ENCODE data around the gene AVPI1. TPM values are rescaled to one million over a fixed set of nuclear protein-coding genes. Genes with fewer than 3 reads are reported as not detected.

Gene AVPI1
- total RNA-seq, 1 donor from 2014 or later = 2.4 TPM

DNA sequence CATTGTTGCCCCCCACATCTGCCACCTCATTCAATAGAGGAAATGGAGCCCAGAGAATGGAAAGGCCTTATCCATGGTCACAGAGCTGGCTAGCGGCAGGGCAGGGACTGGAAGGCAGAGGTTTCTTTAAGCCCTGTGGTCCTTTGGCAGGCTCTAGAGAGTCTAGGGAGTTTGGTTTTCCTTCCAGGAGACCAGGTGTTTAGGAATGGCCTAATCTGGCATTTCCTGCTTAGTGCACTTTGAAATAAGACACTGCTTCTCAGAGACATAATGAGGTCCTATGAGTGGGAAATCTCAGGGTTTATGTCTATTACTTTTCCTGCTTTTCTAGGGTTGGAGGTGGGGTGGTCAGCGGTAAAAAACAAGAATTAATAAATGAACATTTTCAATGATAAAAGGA, 32.6 kb upstream of the AVPI1 start:
- H3K27ac Mint-ChIP-seq = no peak overlapping the region
- H3K36me3 Mint-ChIP-seq (ENCODE audit: low read depth) = no peaks in the 10 kb centered on the region
- intact Hi-C loops (cut with micrococcal nuclease) = no loop called here
- H3K4me3 Mint-ChIP-seq (ENCODE audit: low read depth) = no peak overlapping the region
- H3K4me1 Mint-ChIP-seq (ENCODE audit: low read depth) = peaks cover 5% of the 10 kb centered on the region
- no peaks in the 10 kb centered on the region for H3K9me3 Mint-ChIP-seq
- DNase-seq (ENCODE audit: low spot score) = no peak
- peaks cover 2% of the 10 kb centered on the region for H3K27me3 Mint-ChIP-seq (ENCODE audit: low read depth)

DNA sequence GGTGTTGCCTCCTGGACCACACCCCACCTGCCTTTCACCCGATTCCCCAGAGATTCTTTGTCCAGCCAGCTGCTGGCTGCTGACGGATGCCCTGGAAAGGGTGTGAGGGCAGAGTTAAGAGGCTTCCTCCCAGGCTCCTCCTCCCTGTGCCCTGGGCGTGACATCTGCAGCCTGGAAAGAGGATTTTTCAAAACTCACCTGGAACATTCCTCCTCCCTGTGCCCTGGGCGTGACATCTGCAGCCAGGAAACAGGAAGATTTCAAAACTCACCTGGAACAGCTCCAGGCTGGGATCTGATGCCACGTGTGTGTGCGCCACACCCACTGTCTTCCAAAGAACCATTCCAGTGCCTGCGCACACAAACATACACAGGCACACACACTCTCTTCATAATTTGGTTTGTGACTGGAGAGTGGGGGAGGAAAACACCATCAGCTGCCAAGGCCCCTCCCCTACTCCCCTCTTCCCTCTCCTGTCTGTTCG, 31.7 kb upstream of the AVPI1 start:
- Mint-ChIP-seq H3K27ac (no peak overlapping the region), H3K36me3 (ENCODE audit: low read depth) (no peaks in the 10 kb centered on the region), H3K4me1 (ENCODE audit: low read depth) (peaks cover 7% of the 10 kb centered on the region), H3K4me3 (ENCODE audit: low read depth) (no peak overlapping the region), H3K9me3 (no peaks in the 10 kb centered on the region), H3K27me3 (ENCODE audit: low read depth) (peaks cover 4% of the 10 kb centered on the region)
- DNase-seq (ENCODE audit: low spot score) = no peak
- intact Hi-C loops (cut with micrococcal nuclease) = no loop called here

DNA sequence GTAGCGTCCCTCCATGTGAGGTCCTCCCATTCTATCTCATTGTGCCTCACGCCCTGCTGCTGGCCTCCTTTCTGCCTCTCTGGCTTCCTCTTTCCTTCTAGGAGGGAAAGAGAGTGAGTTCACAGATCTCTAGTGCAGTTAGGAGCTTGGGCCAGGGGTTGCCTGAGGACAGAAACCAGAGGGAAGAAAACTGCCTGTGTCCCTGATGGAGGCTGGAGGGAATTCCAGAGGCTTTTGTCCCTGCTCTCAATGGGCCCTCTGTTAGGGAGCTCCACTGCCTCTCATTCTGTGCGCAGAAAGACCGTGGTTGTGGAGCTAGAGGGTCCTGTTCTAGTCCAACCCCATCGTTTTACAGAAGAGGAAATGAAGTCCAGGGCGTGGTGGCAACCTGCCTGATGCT, 31.1 kb upstream of the AVPI1 start:
- no peak for DNase-seq (ENCODE audit: low spot score)
- Mint-ChIP-seq H3K9me3 (no peaks in the 10 kb centered on the region), H3K27ac (no peak overlapping the region), H3K27me3 (ENCODE audit: low read depth) (peaks cover 4% of the 10 kb centered on the region), H3K4me3 (ENCODE audit: low read depth) (no peak overlapping the region), H3K36me3 (ENCODE audit: low read depth) (no peaks in the 10 kb centered on the region), H3K4me1 (ENCODE audit: low read depth) (peaks cover 7% of the 10 kb centered on the region)
- intact Hi-C loops (cut with micrococcal nuclease) = no loop called here

DNA sequence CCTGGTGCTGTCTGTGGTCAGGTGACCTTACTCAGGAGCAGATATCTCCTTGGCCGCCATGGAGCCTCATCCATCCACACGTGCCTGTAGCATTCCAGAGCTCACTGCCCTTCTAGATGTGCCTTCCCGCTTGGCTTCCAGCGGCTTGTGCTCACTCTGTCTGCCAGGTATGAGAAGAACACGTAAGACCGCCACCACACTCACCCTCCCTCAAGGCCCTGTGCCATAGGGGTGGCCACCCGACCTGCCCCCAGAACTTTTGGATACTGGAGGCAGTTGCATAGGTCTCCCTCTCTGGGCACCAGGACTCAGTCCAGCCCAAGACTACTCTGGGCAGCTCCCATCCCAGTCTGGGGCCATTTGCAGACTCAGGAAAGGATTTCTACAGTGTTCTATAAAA, 30.6 kb upstream of the AVPI1 start:
- no peaks in the 10 kb centered on the region for H3K9me3 Mint-ChIP-seq
- H3K4me1 Mint-ChIP-seq (ENCODE audit: low read depth) = peaks cover 11% of the 10 kb centered on the region
- no peaks in the 10 kb centered on the region for H3K36me3 Mint-ChIP-seq (ENCODE audit: low read depth)
- intact Hi-C loops (cut with micrococcal nuclease) = no loop called here
- H3K27me3 Mint-ChIP-seq (ENCODE audit: low read depth) = peaks cover 6% of the 10 kb centered on the region
- no peak for DNase-seq (ENCODE audit: low spot score)
- H3K27ac Mint-ChIP-seq = no peak overlapping the region
- no peak overlapping the region for H3K4me3 Mint-ChIP-seq (ENCODE audit: low read depth)

DNA sequence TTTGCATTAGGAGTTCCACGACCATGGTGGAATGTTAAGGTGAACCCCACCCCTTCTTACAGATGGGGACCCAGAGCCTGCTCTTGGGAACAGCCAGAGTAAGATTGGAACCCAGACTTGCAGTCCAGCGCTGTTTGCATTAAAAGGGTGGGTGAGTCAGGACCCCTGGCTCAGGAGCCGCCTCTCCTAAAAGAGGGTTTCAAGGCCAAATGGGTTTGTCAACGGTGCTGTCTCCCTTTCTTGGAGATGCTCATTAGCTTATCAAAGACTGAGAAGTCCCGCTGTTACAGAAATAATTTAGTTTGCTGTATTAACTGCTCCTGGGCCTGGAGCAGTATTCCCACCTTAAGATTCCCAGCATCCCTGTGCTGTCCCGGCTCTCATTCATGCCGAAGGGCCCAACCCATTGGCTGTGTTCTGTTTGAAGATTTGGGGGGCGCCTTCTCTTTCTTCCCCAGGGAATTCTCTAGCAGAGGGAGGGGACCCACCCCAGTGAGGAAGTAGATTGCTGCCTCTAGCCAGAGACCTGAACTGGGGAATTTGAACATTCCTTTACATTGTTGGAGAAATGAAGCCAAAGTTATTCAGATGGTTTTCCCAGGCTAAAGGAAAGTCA, 28.3 kb upstream of the AVPI1 start:
- Mint-ChIP-seq H3K36me3 (ENCODE audit: low read depth) (no peaks in the 10 kb centered on the region), H3K27me3 (ENCODE audit: low read depth) (peaks cover 12% of the 10 kb centered on the region), H3K4me3 (ENCODE audit: low read depth) (peak overlapping the region; percentile 95), H3K27ac (no peak overlapping the region), H3K4me1 (ENCODE audit: low read depth) (peaks cover 6% of the 10 kb centered on the region), H3K9me3 (no peaks in the 10 kb centered on the region)
- intact Hi-C loops (cut with micrococcal nuclease) = no loop called here
- DNase-seq (ENCODE audit: low spot score) = no peak

DNA sequence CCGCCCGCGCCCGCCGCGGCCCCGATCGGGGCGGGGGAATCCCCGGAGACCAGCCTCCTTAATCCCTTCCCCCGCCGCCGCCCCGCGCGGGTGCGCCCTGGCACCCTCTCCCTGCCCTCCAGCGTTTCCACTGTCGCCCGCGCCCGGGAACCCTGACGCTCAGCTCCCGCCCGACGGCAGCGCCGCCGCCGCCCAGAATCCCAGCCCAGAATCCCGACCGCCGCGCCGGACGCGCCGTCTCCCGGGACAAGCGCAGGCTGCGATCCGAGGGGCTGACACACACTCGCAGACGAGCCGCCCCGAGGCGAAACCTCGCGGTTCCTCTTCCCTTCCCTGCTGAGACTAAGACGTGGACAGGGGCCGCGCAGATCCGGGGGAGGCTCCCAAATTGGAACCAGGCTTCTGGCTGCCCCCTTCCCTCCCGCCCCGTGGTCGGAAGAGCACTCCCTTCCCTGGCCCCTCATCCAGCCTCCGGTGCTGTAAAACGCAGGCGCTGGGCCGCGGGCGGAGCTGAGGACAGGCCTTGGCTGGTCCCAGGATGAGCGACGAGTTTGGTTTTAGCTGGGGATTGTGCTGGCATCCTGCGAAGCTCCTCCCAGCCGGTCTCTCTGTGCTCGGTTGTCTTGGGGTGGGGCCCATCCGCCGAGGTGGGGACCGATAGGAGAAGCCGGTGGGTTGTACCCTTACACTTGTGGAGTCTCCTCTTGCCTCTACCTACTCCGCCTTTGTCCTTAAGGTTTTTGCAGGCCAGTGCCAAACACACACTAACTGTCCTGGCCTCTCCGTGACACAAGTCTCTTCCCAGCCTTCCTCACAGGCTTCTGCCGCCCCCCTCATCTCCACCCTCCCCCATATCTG, 27.6 kb upstream of the AVPI1 start:
- H3K27me3 Mint-ChIP-seq (ENCODE audit: low read depth) = peaks cover 12% of the 10 kb centered on the region
- no peaks in the 10 kb centered on the region for H3K9me3 Mint-ChIP-seq
- H3K36me3 Mint-ChIP-seq (ENCODE audit: low read depth) = no peaks in the 10 kb centered on the region
- H3K27ac Mint-ChIP-seq = peak overlapping the region; percentile 94
- peak overlapping the region; percentile 95 for H3K4me3 Mint-ChIP-seq (ENCODE audit: low read depth)
- no peak for DNase-seq (ENCODE audit: low spot score)
- intact Hi-C loops (cut with micrococcal nuclease) = no loop called here
- H3K4me1 Mint-ChIP-seq (ENCODE audit: low read depth) = peaks cover 6% of the 10 kb centered on the region

DNA sequence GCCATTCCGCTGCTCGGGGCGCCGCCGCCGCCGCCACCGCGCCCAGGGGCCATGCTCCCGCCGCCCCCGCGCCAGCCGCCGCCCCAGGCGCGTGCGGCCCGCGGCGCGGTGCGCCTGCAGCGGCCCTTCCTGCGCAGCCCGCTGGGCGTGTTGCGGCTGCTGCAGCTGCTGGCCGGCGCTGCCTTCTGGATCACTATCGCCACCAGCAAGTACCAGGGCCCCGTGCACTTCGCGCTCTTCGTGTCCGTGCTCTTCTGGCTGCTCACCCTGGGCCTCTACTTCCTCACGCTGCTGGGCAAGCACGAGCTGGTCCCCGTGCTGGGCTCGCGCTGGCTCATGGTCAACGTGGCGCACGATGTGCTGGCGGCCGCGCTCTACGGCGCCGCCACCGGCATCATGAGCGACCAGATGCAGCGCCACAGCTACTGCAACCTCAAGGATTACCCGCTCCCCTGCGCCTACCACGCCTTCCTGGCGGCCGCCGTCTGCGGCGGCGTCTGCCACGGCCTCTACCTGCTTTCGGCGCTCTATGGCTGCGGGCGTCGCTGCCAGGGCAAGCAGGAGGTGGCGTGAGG, 26.9 kb upstream of the AVPI1 start:
- Mint-ChIP-seq H3K9me3 (no peaks in the 10 kb centered on the region), H3K4me1 (ENCODE audit: low read depth) (peaks cover 8% of the 10 kb centered on the region), H3K4me3 (ENCODE audit: low read depth) (peak overlapping the region; percentile 95), H3K36me3 (ENCODE audit: low read depth) (no peaks in the 10 kb centered on the region), H3K27me3 (ENCODE audit: low read depth) (peaks cover 16% of the 10 kb centered on the region), H3K27ac (peak overlapping the region; percentile 94)
- DNase-seq (ENCODE audit: low spot score) = peak; percentile 51
- intact Hi-C loops (cut with micrococcal nuclease) = no loop called here

DNA sequence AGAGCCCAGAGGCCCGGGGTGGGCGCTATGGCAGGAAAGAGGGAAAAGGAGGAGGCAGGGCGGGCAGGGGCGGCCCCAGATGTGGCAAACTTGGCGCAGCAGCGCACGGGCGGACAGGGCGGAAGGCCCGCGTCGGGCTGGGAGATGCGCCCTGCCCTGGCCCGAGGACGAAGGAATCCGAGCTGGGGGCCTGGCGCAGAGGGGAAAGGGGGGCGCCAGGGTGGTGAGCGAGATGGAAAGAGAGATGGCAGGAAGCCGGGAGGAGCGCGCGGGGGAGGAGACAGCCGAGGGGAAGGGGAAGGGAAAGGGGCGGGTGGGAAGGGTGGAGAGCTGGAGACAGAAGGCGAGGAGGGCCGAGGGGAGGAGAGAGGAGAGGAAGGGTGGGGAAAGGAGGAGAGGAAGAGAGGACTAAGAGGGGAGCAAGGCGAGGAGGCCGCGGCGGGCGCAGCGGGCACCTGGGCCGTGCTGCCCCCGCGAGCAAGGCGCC, 26.3 kb upstream of the AVPI1 start, which contains the start of gene MARVELD1:
Gene MARVELD1, plus strand, starts transcription at position 392 of the 487 bp plus-strand sequence. CDS start 147 bp downstream, outside the sequence.
- H3K9me3 Mint-ChIP-seq = no peaks in the 10 kb centered on the region
- no peak for DNase-seq (ENCODE audit: low spot score)
- peaks cover 8% of the 10 kb centered on the region for H3K4me1 Mint-ChIP-seq (ENCODE audit: low read depth)
- no peaks in the 10 kb centered on the region for H3K36me3 Mint-ChIP-seq (ENCODE audit: low read depth)
- peak within 1 kb of the TSS; percentile 94 for H3K27ac Mint-ChIP-seq
- H3K27me3 Mint-ChIP-seq (ENCODE audit: low read depth) = peaks cover 19% of the 10 kb centered on the region
- intact Hi-C loops (cut with micrococcal nuclease) = no loop called here
- H3K4me3 Mint-ChIP-seq (ENCODE audit: low read depth) = peak within 1 kb of the TSS; percentile 95

DNA sequence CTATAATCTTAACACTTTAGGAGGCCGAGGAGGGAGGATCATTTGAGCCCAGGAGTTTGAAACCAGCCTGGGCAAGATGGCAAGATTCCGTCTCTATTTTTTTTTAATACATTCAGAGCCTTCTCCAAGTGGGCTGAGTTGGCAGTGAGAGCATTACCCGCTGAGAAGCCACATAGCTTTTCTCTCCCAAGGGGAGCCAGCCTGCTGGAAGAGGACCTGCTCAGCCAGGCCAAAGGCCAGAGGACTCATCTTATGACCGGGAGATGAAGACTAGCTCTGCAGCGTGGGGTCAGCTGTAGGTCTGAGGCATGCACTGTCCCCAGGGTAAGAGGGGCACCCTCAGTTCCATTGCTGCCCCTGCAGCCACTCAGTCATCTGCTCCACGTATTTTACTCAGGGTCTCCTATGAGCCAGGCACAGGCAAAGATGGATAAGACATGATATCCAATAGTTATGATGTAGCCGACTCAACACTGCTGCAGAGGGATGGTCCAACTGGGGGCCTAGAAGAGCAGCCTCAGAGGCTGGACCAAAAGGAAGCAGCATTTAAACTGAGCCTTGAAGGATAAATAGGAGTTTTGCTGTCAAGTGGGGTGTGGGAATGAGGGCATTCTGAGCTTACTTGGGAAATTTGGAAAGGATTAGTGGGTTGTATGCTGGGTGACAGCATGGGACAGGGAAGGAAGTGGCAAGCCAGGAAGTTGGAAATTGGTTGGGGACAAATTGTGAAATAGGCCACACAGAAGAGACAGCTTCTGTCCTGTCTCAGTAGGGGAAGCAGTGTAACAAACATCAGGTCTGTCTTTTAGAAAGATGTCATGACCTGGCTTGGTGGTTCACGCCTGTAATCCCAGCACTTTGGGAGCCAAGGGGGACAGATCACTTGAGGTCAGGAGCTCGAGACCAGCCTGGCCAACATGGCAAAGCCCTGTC, 24.9 kb upstream of the AVPI1 start:
- Mint-ChIP-seq H3K27me3 (ENCODE audit: low read depth) (peaks cover 20% of the 10 kb centered on the region), H3K27ac (peak overlapping the region; percentile 6), H3K4me1 (ENCODE audit: low read depth) (peaks cover 8% of the 10 kb centered on the region), H3K36me3 (ENCODE audit: low read depth) (no peaks in the 10 kb centered on the region), H3K4me3 (ENCODE audit: low read depth) (peak overlapping the region; percentile 54), H3K9me3 (no peaks in the 10 kb centered on the region)
- DNase-seq (ENCODE audit: low spot score) = no peak
- intact Hi-C loops (cut with micrococcal nuclease) = no loop called here

DNA sequence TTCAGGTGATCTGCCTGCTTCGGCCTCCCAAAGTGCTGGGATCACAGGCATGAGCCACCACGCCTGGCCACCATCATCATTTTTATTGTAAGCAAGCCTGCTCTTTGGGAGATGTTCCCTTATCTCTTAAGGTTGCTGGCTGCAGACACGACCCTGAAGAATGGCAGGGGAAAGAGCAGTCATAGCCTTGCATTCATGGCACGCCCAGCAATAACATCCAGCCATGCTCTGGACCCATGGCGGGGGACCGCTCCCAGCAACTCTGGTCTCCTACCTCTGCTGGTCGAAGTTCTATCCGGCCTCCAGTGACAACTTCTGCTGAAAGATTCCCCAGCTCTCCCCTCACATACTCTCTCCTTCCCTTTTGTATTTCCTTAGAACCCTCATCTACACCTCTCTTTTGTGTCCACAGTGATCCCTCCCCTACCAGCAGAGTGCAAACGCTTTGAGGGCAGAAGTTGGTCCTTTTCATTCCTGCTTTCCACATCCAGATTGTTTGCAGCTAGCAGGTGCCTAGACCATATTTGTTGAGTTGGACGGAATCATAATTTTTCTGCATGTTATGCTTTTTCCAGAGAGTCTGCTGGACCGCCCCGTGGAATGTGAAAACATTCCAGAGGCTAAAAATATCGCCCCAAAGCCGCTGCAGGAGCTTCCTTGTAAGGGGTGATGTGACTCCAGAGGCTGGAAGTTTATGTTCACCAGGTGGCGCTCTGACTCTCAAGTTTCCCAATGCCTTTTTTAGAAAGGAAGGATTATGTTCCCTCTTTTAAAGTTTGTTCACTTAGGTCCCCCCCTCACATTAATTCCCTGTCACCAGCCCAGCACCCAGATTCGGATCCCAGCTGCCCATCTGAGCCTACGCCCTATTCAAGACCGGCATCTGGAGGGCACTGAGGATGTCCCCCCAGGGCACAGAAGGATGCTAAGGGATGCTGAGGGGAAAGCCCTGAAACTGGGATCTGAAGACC, 22.2 kb upstream of the AVPI1 start:
- no peaks in the 10 kb centered on the region for H3K9me3 Mint-ChIP-seq
- H3K27me3 Mint-ChIP-seq (ENCODE audit: low read depth) = peaks cover 20% of the 10 kb centered on the region
- no peak overlapping the region for H3K27ac Mint-ChIP-seq
- H3K4me3 Mint-ChIP-seq (ENCODE audit: low read depth) = no peak overlapping the region
- peaks cover 8% of the 10 kb centered on the region for H3K4me1 Mint-ChIP-seq (ENCODE audit: low read depth)
- intact Hi-C loops (cut with micrococcal nuclease) = loop anchor here (1.0 kb wide), 1 partner anchor 22 kb away; no protein-coding TSS in a partner anchor
- no peaks in the 10 kb centered on the region for H3K36me3 Mint-ChIP-seq (ENCODE audit: low read depth)
- DNase-seq (ENCODE audit: low spot score) = no peak

DNA sequence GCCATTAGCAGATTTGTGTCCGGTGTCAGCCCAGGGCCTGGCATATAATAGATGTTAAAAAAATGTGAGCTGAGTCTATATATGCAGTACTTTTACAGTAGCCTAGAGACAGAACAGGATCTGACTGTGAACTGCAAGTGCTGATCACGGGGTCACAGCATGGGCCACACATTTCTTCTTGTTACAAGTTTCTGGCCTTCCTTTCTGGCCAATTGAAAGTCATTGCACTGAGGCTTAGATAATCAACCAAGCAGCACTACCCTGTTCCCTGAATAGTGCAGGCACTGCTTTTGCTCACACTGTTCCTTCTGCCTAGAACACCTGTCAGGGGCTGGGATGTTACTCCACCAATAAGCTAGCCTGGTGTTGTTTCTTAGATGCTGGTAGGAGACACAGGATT, 21.1 kb upstream of the AVPI1 start:
- intact Hi-C loops (cut with micrococcal nuclease) = no loop called here
- H3K36me3 Mint-ChIP-seq (ENCODE audit: low read depth) = no peaks in the 10 kb centered on the region
- H3K27me3 Mint-ChIP-seq (ENCODE audit: low read depth) = peaks cover 26% of the 10 kb centered on the region
- no peak overlapping the region for H3K27ac Mint-ChIP-seq
- no peaks in the 10 kb centered on the region for H3K9me3 Mint-ChIP-seq
- H3K4me3 Mint-ChIP-seq (ENCODE audit: low read depth) = no peak overlapping the region
- peaks cover 5% of the 10 kb centered on the region for H3K4me1 Mint-ChIP-seq (ENCODE audit: low read depth)
- no peak for DNase-seq (ENCODE audit: low spot score)

Measured in activated T-helper 2 cell treated with anti-CD3 and anti-CD28 coated beads, Interferon-gamma antibody, Interleukin-2, Interleukin-4, amounts not matched to agents 10 μg/mL and 5 μg/mL and 100 μg/mL, durations not matched to agents 14 hours and 24 hours and 36 hours (primary cell).